Epithelial cell of esophagus (primary cell): ENCODE data around the gene CDH22.

ENCODE experiments used
- DNase-seq: peaks from one replicate; pipeline ENCODE4 v3.0.0; 2010; ENCODE audit warnings: low read depth
- H3K4me3 ChIP-seq: 2 replicates; pipeline ENCODE4 v1.5.1; 2011; ENCODE audit warnings: mild to moderate bottlenecking, low read length, control low read depth
- TF ChIP-seq, protein P1 (sequence below): IDR thresholded peaks from 2 replicates; pipeline ENCODE4 v1.5.1; 2011; ENCODE audit warnings: low read depth, mild to moderate bottlenecking, low read length, control low read depth, inconsistent platforms; ENCODE audit not compliant: insufficient read depth; ENCODE audit errors: missing control alignments

Gene CDH22

GRCh38 chr20:46311039-46311650 is 2.8 kb upstream of the CDH22 start:
- DNase-seq: peak; percentile 69
- TF ChIP-seq, protein P1, sequence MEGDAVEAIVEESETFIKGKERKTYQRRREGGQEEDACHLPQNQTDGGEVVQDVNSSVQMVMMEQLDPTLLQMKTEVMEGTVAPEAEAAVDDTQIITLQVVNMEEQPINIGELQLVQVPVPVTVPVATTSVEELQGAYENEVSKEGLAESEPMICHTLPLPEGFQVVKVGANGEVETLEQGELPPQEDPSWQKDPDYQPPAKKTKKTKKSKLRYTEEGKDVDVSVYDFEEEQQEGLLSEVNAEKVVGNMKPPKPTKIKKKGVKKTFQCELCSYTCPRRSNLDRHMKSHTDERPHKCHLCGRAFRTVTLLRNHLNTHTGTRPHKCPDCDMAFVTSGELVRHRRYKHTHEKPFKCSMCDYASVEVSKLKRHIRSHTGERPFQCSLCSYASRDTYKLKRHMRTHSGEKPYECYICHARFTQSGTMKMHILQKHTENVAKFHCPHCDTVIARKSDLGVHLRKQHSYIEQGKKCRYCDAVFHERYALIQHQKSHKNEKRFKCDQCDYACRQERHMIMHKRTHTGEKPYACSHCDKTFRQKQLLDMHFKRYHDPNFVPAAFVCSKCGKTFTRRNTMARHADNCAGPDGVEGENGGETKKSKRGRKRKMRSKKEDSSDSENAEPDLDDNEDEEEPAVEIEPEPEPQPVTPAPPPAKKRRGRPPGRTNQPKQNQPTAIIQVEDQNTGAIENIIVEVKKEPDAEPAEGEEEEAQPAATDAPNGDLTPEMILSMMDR: no peak
- H3K4me3 ChIP-seq: no peak overlapping the region

DNA sequence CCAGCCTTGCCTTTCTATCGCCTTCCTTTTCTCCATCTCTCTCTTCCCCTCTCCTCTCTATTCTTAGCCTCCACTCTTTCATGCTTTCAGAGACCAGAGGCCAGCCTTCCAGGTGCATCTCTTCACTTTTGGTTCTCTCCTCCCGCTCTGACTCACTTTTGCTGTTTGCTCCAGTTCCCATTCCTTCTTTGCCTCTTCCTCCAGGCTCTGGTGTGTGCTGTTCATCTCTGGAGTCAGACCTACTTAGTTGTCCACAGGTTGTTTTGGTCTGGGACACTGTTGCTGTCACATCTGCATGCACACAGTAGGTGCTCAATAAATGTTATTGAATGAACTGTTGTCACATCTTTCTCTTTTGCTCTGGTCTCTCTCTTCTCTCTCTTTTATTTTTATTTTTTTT is 1.6 kb upstream of the CDH22 start:
- H3K4me3 ChIP-seq: no peak overlapping the region
- DNase-seq: no peak
- TF ChIP-seq, protein P1: no peak

DNA sequence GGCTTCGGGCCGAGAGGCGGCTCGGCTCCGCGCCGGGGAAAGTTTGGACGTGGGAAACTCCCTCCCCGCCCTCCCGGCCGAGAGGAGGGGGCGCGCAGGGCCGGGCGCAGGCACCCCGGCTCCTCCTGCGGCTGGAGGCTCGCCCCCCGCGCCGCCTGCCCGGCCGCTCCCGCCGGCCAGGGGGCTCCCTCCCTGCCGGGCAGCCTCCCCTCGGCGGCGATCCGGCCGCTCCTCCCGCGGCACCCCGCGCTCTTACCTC is 370 bp downstream of the CDH22 start:
- TF ChIP-seq, protein P1: no peak
- no peak for DNase-seq
- no peak overlapping the region for H3K4me3 ChIP-seq

- H3K4me3 ChIP-seq: no peak overlapping the region
- TF ChIP-seq, protein P1: peak; percentile 85
- DNase-seq: peak; percentile 55
These were observed 929 bp downstream of the CDH22 start for GRCh38 chr20:46307139-46307998.

DNA sequence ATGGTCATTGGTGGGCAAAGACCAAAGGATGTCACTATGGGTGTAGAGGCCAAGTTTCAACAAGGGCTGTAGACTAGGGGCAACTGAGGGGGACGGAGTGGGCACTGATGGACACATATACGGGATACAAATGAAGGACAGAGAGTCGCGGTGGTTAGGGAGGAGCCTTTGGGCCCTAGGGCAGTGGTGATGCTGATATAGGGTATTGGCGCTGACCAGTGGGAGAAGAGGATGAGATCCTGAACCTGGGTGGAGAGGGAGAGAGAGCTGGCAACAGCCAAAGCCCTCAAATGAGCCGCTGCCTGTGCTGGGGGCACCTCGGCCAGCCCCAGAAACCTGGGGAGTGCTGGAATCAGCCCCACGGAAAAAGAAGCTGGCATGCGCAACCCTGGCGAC is 1.6 kb downstream of the CDH22 start:
- H3K4me3 ChIP-seq: no peak overlapping the region
- DNase-seq: no peak
- TF ChIP-seq, protein P1: no peak

DNA sequence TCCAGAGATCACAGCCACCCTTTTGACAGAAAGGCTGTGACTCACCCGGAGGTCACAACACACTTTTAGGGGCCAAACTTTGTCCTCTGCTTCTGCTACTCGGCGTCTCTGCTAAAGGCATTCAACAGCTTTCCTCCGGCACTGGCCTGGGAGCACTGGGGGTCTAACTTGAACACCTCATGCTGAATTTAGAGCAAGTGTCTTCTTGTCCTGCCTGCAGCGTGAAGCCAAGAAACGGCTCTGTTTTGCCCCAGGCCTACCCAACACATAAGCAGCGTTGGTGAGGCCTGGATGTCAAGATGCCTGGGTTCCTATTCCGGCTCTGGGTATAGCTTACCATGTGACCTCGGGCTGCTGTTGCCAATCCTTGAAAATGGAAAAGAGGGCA is 2.3 kb downstream of the CDH22 start:
- H3K4me3 ChIP-seq: no peak overlapping the region
- TF ChIP-seq, protein P1: no peak

More for the DNA sequence above, 2.3 kb downstream of the CDH22 start:
- DNase-seq: no peak
